ENCODE results near the gene CFI.
A peak's percentile ranks its signal among the peaks of the same experiment; 100 is the strongest.

The CFI gene

DNA sequence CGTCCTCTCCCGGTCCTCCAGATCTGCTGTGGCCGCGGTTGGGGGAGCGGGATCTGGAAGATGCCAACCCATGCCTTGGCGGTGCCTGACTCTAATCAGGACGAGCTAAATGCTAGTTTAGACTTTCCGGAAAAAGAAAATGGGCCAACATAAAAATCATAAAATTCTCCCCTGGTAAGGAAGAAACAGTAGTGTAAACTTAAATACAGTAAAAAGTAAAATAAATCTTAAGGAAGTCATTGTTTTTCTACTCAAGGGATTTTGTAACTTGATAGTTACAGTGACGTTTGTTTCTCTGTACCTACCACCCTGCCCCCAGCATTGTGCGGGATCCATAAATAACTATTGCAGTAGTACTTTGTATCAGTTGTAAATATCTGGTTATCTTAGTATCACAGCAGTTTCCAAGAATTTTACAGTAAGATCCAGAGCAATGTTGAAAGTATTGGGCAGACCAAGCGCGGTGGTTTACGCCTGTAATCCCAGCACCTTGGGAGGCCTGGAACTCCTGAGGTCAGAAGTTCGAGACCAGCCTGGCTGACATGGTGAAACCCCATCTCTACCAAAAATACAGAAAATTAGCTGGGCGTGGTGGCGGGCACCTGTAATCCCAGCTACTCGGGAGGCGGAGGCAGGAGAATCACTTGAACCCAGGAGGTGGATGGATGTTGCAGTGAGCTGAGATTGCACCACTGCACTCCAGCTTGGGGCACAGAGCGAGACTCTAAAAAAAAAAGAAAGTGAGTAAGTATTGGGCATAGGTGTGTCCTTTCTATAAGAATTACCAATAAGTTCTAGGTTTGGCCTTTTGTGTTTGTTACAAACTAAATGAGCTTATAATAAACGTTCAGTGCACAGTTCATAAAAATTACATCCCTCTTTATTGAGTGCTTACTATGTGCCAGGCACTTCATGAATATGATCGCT lies 70.9 kb downstream of the CFI start:
- peak in 1 of 2 donors; percentile 4 for DNase-seq (ENCODE audit: low read depth in 2 of 2)

DNA sequence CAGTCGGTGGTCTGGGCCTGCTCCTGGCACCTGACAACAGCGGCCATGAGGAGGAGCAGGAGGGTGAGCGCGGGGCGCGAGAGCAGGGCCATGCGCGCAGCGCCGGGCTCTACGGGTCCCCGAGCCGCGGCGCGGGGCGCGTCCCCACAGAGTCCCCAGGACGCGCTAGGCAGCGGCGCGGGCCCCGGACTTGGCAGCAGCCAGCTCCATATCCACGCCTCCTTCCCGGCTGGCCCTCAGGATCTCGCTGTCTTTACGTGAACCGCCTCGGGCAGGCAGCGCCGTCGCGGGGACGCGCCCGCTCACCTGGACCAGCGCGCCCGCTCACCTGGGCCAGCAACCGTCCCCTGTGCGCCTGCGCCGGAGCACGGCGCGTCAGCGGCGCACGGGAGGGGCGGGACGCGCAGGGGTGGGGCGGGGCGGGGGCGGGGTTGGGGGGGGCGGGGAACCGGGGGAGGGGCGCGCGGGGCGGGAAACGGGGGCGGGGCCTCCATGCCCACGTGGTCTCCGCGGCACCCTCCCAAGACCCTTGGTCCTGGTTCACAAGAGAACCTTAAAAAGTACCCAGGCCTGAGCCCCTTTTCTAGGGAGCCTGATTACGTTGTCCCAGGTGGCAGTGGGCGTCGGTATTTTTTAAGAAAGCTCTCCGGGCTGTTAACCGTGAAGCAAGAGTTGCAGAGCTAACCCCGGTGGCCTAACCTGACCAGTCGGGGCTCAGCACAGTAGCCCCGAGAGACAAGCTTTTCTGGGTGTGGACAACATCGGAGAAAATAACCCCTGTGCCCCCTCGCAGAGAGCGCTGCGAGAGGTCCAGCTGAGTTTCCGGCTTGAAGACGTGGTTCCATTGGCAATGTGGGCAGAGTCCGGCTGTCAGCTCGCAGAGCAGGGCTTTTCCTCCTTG lies 71.8 kb downstream of the CFI start, which contains the start of gene PLA2G12A:
TSS of gene PLA2G12A (minus strand) at position 353 of the 901 bp plus-strand sequence. CDS start at position 92, 261 bp downstream.
- DNase-seq (ENCODE audit: low read depth in 2 of 2), result peak; percentile 57 to 68

DNA sequence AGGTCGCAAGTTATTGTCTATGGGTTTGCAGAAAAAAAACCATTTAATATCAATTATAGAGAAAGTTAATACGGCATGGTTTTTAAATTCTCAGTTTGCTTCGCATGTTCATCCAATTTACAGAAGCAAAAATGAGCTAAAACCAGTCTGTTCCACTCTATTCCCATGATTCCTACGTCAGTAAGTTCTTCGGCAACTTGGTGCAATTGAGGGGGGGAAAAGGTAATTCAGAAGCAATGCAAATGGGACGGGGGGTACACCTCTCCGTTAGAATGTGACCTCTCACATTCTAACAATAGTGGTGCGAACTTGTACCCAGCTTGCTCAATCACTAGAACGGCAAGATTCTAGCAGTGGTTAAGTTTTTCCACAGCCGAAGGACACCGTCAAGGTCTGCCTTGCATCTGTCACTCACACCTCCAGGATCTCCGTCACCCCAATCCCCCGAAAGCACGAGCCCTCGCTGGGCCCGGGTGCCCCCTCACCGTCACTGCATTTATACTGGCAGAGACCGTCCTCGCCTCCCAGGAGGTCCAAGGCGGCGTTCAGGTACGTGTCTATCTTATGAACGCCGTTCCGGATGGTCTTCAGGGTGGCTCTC lies 72.6 kb downstream of the CFI start:
- peak in 1 of 2 donors; percentile 11 for DNase-seq (ENCODE audit: low read depth in 2 of 2)

DNA sequence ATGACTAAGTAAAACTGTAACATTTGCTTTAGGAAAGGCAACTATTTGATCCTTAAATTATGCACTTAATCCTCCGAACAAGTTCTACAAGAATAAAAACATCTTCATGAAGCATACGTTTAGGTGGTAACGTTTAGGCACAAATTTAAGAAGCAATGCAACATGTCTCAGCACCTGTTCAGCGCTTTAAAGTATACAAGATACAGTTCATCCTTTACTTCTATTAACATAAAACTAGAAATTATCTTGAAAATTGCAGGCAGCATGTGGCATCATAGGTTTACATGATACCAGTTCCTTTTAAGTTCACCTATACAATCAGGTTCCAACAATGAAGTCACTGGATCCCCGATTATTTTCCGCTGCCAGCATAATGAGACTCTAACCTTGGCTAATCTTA lies 73.4 kb downstream of the CFI start:
- DNase-seq (ENCODE audit: low read depth in 2 of 2), result no peak

DNA sequence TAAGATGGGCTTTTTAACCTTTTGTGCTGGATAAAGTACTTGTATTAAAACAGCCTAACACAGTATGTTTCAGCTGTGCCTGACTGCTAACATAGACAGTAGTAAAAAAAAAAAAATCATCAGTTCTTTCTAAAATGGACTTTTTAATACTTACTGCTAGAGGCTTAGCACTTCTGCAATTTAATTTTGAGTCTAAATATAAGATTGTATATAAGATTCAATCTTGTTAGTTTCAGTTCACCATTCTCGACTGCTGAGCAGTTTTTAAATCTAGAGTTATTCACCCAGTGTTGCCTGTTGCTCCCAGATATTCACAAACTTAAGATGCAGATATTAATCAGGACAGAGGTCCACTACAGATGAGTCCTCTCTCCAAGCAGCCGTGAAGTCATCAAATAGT lies 78.7 kb downstream of the CFI start:
- DNase-seq (ENCODE audit: low read depth in 2 of 2), result no peak

DNA sequence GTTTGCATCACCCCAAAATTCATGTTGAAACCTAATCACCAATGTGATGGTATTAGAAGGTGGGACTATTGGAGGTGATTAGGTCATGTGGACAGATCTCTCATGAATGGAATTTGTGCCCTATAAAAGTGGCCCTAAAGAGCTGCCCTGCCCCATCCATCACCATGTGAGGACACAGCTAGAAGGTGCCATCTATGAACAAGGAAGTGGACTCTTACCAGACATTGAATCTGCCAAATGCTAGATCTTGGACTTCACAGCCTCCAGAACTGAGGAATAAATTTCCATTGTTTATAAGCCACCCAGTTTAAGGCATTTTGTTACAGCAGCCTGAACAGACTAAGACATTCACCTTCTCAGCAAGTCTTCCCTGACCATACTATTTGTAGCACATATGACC lies 79.4 kb downstream of the CFI start:
- no peak for DNase-seq (ENCODE audit: low read depth in 2 of 2)

DNA sequence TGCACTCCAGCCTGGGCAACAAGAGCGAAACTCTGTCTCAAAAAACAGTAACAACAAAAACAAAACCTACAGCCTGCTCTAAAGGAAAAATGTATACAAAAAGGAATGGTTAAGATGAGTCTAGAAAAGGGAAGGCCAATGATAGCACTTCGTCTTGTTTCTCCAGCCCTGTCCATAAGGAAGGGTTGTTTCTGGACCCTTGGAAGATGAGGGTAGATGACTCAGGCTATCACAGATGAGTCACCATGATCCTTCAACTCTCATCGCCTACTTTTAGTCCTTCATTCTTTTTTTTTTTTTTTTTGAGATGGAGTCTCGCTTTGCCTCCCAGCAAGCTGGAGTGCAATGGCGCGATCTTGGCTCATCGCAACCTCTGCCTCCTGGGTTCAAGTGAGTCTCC lies 80.8 kb downstream of the CFI start:
- no peak for DNase-seq (ENCODE audit: low read depth in 2 of 2)

DNA sequence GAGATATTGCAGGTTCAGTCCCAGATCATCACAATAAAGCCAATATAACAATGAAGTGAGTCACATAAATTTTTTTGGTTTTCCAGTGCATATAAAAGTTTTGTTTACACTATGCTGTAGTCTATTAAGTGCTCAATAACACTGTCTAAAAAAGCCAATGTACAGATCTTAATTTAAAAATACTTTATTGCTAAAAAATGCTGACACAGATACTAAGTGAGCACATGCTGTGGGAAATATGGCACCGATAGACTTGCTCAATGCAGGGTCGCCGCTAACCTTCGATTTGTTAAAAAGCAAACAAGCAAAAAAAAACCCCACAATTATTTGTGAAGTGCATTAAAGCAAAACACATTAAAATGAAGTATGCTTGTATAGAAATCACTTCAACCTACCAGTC lies 82.2 kb downstream of the CFI start:
- no peak for DNase-seq (ENCODE audit: low read depth in 2 of 2)

DNA sequence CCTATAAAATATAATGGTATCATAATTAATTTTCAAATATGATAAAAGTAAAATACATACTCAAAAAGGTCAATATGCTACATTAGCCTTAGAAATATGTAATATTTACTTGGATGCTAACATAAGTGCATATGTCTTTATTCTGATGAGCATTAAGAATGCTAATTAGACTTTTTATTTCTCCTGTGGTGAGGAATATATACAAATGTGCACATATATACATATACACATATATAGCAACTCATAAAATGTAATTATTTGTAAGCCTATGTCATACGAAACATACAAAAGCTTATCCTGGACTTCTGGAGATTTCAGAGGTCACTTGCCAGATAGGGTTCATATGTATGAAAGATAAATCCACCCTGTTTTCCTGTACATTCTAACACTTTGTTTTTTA lies 83.0 kb downstream of the CFI start:
- no peak for DNase-seq (ENCODE audit: low read depth in 2 of 2)

DNA sequence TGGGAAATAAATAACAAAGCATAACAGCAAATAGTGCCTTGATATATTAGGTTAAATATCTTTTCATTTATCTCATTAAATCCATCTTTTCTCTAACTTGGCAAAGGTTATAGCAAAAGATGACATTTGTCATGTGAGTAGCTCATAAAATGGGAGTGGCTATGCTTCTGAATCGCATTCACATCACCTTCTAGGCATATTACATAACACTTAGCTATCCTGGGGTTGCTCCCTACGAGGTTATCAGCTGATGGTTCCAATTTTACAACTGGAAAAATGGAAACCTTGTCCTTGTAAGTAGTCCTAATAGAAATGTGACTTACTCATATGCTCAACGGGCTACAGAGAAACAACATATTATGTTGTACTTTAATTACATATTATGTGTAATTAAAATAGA lies 88.3 kb downstream of the CFI start:
- DNase-seq (ENCODE audit: low read depth in 2 of 2), result no peak

DNA sequence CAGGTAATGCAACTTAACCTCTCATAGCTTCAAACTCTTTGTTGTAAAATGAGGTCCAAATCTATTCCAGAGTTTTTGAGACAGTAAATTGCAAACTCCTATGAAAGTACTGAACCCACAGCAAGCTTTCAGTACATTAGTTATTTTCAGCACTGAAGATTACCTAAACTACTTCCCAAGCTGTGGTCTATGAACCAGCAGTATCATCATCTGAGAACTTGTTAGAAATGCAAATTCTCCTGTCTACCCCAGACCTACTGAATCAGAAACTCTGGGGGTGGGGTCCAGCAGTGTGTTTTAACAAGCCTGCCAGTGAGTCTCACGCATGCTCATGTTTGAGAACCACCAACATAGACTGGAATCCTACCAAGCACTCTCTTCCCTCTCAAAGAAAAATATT lies 92.8 kb downstream of the CFI start:
- no peak for DNase-seq (ENCODE audit: low read depth in 2 of 2)

DNA sequence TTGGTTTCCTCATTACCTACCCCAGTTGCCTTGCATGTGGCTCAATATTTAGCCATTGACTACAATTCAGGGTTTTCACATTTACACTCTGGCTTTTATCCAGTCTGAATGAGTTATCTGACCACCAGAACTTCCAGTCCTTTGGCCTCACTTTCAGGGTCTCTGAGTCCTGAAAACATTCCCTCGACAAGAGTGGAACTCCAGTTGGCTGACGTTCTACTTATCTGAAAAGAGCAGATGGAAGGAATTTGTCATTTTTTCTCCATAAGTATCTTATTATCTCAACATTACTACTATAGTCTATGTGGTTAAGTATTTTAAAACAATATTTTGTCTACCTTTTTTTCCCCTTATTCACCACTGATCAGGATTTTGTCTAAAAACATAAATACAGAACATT lies 93.4 kb downstream of the CFI start:
- DNase-seq (ENCODE audit: low read depth in 2 of 2), result no peak

DNA sequence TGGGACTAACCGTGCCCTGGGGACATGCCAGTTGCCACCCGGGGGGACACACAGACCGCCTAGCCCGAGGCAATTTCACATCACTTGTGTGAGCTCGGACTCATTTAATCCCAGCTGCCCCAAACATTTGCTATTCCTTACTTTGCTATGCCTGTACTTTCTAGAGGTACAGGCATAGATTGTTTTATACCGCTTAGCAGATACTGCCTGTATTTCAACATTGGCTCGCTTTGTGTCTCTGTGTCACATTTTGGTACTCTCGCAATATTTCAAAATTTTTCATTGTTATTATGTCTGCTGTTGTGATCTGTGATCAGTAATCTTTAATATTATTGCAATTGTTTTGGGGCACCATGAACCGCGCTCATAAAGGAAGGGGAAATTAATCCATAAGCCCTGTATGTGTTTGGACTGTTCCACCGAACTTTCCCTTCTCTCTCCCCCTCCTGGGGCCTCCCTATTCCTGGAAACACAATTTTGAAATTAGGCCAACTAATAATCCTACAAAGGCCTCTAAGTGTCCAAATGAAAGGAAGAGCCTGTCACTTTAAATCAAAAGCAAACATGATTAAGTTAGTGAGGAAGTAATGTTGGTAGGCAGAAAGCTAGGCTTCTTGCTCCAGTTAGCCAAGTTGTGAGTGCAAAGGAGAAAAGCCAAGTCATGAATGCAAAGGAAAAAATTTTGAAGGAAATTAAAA lies 98.0 kb downstream of the CFI start:
- DNase-seq (ENCODE audit: low read depth in 2 of 2), result no peak

DNA sequence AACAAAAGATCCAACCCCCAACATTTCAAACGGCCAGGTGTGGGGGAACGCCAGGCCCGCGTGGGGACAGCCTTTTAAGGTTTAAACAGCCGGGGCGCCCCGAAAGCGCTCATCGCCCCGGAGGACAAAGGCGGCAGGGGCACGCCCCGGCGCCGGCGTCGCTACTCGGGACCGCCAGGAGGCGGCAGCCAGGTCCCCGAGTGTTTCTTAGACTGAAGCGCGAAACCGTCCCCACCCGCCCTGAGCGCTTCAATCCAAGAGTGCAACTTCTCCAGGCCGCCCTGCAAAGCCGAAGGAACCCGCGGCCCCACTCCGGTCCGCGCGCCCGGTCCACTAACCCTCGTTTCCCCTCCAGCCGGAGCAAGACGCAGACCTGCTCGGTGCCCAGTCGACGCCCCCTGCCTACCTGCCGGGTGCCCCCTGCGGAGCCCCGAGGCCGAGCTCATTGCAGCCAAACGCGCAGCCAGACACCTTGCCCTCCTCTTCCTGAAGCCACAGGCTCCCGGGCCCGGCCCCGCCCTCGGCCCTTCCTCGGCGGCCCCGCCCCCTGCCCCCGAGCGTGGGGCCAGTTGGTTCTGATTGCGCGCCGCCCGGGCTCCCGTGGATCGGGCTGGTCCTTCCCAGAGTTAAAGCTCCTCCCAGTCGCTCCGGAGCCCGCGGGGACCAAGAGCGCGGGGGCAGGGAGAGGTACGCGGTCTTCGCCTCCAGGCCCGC lies 98.7 kb downstream of the CFI start, which contains the start of gene CASP6:
TSS of gene CASP6 (minus strand) at position 496 of the 714 bp plus-strand sequence. CDS start at position 446, 50 bp downstream.
- DNase-seq (ENCODE audit: low read depth in 2 of 2), result peak; percentile 54 to 57

DNA sequence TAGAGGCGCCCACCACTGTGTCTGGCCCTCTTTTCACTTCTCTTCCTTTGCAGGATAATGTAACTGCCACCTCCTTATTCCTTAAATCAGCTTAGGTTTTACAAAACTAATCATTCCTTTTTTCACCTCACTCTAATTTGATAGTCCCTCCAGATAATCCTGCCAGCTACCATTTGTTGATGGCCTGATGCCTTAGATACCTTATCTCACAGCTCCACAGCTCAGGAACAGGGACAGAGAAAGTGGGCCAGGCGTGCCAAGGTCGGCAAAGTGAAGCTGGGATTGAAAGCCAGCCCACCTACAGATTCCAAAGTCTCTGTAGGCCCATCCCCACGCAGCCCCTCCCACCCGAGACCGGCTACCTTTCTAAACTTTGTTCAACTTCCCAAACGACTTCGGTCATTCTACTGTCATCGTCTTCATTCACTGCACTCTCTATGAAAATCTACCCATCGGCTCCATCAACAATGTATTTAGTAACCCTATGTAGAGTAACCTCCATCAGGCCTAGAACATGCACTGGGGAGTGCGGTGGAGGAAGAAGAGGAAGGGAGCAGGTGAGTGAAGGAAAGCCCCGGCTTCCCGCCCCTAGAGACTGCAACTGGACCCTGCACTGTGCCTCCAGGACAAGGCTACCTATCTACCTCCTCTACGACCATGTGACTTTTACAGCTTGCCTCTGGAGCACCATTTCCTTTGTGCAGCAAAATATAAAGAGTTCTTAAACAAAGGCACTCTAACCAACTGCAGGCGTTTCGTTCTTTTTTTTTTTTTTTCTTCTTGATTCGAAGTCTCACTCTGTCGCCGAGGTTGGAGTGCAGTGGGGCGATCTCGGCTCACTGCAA lies 100.0 kb downstream of the CFI start:
- DNase-seq (ENCODE audit: low read depth in 2 of 2), result no peak

DNA sequence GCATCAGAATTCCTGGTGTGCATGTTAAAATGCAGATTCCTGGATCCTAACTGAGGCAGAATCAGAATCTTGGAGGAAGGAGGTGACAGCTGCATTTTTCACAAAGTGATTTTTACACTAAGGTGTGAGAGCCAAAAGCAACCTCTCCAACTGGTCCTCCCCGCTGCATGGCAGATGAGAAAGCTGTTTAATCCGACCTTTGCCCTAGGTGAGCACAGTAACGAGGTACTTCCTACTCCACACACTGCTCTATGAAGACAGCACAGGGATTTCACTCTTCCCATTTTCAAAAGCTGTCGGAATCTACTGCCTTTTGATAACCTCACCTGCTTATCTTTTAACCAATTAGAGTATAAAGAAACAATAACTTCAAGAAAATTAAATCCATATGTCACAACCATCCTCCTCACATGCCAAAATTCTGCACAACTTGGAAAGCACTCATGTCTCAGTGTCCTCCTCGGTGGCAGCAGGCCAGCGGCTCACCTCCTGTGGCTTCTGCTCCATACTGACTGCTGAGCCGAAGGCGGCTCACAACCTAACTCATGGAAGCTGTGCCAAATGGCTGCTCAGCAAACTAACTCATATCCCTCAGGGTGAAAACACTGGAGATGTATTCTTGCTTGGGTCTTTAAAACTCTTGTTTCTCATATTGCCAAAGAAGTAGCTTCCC lies 102.1 kb downstream of the CFI start:
- DNase-seq (ENCODE audit: low read depth in 2 of 2), result no peak

DNA sequence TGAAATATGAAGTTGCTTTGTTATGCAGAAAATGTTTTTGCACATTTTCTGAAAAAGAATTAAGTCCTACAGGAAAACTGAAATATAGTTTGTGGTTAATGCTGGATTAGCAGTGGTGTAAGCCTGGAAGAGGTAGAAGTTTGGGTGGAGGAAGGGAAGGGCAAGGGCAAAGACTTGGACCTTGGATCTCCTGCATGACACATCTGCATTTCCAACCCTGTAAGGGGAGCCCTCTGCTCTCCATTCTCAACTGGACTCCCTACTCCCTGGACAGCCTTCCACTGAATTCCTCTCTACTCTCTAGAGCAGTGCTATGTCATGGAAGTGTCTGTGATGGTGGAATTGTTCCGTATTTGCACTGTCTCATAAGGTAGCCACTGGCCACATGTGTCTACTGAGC lies 103.1 kb downstream of the CFI start:
- no peak for DNase-seq (ENCODE audit: low read depth in 2 of 2)

DNA sequence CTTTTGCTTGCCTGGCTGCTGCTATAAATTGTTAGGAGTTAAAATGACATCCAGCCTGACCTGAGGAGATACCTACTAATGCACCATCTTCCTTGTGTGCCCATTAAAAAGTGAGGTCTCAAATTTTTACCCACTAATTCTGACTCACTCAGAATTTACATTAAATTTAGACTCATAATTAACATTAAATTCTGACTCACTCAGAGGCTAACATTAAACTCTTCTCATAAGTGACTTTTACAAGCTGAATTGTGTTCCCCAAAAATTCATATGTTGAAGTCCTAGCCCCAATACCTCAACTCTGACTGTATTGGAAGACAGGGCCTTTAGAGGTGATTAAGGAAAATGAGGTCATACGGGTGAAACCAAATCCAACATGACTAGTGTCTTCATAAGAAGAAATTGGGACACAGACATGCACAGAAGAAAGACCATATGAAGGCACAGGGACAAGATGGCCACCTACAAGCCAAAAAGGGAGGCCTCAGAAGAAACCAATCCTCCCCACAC lies 110.3 kb downstream of the CFI start:
- DNase-seq (ENCODE audit: low read depth in 2 of 2), result no peak

All from stimulated activated CD8-positive, alpha-beta memory T cell treated with anti-CD3 and anti-CD28 coated beads, Interleukin-2, amount 100 ng/mL, for 48 hours (primary cell).